GOT3 (cell line): ENCODE results near the gene PTPRB.
"Not testable (repeated sequence)": the region's sequence is repeated elsewhere in the genome, so short reads cannot be mapped to it uniquely, and the experiment has no call there.

Experiments used
- DNase-seq: peaks from one replicate; lab custom pipeline; 2025; ENCODE audit warnings: mixed read lengths; lab: John Stamatoyannopoulos, UW

The PTPRB gene

GRCh38 chr12:70540996-70541395 lies 96.2 kb downstream of the PTPRB start:
- no peak for DNase-seq

DNA sequence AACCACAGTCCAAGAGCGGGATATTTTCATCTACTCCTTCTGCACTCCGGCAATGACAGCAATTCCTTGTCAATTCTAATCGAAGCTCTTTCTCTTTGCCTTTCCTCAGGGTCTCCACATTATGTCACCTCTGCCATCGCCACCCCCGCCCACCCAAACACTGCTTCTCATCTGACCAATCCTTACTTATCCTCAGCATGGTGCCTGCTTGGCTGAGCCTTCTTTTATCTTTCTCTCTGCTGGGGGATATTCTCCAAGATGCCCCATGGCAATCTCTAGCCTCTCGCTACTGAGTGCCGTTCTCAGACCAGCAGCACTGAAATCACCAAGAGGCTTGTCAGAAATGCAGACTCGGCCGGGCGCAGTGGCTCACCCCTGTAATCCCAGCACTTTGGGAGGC lies 100.6 kb downstream of the PTPRB start:
- no peak for DNase-seq

GRCh38 chr12:70535896-70536374 lies 101.3 kb downstream of the PTPRB start:
- no peak for DNase-seq

- no peak for DNase-seq
Measured at GRCh38 chr12:70534466-70534865, 102.8 kb downstream of the PTPRB start.

- DNase-seq: no peak
Measured at GRCh38 chr12:70529647-70530046, 107.6 kb downstream of the PTPRB start.

DNA sequence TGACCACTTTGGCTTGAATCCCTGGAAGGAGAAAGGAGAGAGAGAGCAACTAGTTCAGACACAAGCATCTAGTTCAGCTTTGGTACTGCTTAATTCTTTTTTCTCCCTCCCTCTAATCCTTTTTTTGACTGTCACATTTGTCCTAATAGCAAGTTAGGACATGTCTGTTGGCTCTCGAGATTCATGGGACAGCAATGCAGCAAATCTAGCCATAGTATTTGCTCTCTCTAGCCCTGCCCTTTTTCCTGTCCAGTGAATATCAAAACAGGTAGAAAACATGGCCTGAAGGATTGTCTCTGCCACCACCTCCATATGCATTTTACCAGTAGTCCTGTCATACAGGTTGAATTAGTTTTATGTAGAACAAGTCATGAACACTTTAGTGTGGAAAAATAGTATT lies 116.4 kb downstream of the PTPRB start:
- DNase-seq: no peak

- DNase-seq: no peak
Measured at GRCh38 chr12:70513426-70513825, 123.8 kb downstream of the PTPRB start.

GRCh38 chr12:70508178-70508577 lies 129.1 kb downstream of the PTPRB start:
- no peak for DNase-seq

- DNase-seq: no peak
Measured at GRCh38 chr12:70507442-70507841, 129.8 kb downstream of the PTPRB start.

DNA sequence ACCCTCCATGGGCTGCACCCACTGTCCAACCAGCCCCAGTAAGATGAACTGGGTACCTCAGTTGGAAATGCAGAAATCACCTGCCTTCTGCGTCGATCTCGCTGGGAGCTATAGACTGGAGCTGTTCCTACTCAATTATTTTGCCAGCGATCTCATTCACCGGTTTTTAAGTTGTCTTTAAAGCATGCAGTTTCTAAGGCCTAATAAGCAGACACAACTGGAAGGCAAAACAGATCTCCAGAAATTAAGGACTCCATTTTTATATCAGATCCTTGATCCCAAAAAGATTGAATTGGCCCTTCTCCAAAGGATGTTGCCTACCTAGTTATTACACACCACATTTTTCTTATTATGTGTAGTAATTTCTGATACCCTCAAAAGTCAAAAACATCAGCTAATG lies 139.7 kb downstream of the PTPRB start:
- no peak for DNase-seq

DNA sequence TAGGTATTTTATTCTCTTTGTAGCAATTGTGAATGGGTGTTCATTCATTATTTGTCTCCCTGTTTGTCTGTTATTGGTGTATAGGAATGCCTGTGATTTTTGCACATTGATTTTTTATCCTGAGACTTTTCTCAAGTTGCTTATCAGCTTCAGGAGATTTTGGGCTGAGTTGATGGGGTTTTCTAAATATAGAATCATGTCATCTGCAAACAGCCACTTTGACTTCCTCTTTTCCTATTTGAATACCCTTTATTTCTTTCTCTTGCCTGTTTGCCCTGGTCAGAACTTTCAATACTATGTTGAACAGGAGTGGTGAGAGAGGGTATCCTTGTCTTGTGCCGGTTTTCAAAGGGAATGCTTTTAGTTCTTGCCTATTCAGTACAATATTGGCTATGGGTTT lies 144.3 kb downstream of the PTPRB start:
- not testable (repeated sequence) for DNase-seq

GRCh38 chr12:70490928-70491327 lies 146.3 kb downstream of the PTPRB start:
- not testable (repeated sequence) for DNase-seq

GRCh38 chr12:70487440-70487839 lies 149.8 kb downstream of the PTPRB start:
- no peak for DNase-seq

GRCh38 chr12:70486588-70486987 lies 150.6 kb downstream of the PTPRB start:
- no peak for DNase-seq

DNA sequence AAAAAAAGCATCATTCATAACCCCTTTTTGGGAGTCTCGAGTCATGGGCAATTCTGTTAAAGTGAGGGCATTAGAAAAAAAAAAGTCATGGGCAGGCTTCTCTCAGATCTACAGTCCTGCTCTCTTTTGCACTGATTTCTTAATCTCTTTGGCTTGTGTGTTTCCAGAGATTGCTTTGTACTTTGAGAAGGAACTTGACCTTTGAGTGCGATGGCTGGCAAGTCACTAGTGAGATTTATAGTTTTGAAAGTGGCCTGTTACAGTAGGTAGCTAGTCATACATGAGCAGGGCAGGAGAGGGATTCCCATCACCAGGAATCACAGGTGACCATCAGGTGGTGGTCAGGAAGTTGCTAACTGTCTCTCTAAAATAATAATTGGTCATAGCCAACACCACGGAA lies 151.5 kb downstream of the PTPRB start:
- DNase-seq: no peak

- no peak for DNase-seq
Measured at GRCh38 chr12:70484464-70484863, 152.8 kb downstream of the PTPRB start.

DNA sequence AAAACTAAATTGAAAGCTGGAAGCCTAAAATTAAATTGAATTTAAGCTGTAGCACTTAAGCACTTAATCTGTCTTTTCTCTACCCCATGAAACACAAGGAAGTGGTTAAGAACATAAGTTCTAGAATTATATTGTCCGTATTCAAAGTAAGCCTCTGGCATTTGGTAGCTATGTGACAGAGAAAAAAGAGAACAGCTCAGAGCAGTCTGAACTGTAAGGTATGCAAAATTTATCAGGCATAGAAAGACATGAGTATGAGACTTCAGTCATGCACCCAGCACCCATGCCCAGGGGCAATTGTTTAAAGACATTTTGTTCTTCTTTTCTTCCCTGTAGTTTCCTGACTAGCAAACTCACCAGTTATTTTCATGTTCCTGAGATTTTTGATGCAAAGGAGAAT lies 154.5 kb downstream of the PTPRB start:
- DNase-seq: no peak

- no peak for DNase-seq
Measured at GRCh38 chr12:70469221-70469820, 167.9 kb downstream of the PTPRB start.

- DNase-seq: no peak
Measured at GRCh38 chr12:70468741-70469140, 168.5 kb downstream of the PTPRB start.

DNA sequence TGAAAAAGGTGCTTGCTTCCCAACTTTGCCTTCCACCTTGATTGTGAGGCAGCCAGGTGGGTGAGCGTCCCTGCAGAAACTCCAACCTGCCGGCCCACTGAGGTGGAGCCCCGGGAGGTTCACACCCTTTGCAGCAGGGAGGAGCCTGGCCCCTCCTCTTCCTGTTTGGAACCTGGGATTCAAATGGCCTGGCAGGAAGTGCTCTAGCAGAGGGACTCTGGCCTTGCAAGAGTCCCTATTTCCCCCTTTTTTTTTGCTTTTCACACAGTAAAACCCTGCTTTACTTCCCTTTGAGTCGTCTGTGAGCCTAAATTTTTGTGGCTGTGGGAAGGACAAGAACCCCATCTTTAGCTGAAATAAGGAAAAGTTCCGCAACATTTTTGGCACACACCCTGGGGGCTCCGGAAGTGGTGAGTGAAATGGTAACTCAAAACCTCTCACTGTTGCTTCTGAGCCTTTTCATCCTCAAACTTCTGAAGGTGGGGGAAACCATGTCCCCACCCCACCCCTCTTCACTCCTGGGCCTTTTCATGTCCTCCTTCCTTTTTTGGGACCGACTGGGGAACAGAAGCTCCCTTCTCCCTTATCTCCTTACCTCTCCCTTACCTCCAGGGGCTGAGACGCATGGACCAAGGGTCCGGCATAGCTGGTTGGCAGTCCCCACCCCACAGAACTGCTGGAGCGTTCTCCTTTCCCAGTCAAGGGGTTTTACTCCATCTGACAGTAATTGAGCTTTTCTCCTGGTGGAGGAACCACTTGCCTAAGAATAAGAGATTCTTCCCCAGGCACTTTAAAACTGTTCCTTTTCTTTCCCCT lies 169.1 kb downstream of the PTPRB start:
- no peak for DNase-seq

GRCh38 chr12:70467476-70467875 lies 169.8 kb downstream of the PTPRB start:
- no peak for DNase-seq

DNA sequence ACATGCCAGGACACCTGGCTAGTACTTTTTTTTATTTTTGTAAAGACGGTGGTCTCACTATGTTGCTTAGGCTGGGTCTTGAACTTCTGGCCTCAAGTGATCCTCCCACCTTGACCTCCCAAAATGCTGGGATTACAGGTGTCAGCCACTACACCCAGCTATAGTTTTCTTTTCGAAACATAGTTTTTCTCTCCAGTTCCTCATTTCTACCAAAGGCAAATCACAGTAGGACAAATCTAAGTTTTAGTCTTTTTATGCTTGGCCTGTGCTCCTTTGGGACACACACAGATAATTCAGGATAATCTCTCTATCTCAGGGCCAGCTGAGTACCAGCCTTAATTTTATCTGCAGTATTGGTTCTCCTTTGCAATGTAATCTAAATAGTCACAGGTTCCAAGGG lies 170.5 kb downstream of the PTPRB start:
- DNase-seq: no peak
